ENCODE results near the gene TBL1X. TPM values are rescaled to one million over a fixed set of nuclear protein-coding genes. Genes with fewer than 3 reads are reported as not detected.

The TBL1X gene
- total RNA-seq, 6 experiments from 2014 or later = 18.0 to 40.7 (median 20.8) TPM

DNA sequence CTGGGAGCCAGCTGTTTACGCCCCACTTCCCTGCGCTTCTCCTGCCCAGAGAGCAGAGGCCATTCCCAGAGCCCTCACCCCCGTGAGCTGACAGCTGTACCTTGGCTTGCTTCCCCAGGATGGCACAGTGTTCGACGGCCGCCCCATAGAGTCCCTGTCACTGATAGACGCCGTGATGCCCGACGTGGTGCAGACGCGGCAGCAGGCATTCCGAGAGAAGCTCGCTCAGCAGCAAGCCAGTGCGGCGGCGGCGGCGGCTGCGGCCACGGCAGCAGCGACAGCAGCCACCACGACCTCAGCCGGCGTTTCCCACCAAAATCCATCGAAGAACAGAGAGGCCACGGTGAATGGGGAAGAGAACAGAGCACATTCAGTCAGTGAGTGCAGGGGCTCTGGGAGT is 223.0 kb downstream of the TBL1X start:
- intact Hi-C loops (cut with DNase I) = no loop called here
- 94% methylated on average over 22 of the region's 27 CpGs for WGBS (ENCODE audit: insufficient coverage, low coverage, low lambda C conversion rate, missing lambda C conversion rate)
- Histone ChIP-seq H3K27ac (no peak overlapping the region), H3K4me3 (no peak overlapping the region), H3K36me3 (no peaks in the 10 kb centered on the region), H3K9me3 (no peaks in the 10 kb centered on the region), H3K27me3 (no peaks in the 10 kb centered on the region), H3K4me1 (no peaks in the 10 kb centered on the region)
- no peak for ATAC-seq
- TF ChIP-seq, protein P1, sequence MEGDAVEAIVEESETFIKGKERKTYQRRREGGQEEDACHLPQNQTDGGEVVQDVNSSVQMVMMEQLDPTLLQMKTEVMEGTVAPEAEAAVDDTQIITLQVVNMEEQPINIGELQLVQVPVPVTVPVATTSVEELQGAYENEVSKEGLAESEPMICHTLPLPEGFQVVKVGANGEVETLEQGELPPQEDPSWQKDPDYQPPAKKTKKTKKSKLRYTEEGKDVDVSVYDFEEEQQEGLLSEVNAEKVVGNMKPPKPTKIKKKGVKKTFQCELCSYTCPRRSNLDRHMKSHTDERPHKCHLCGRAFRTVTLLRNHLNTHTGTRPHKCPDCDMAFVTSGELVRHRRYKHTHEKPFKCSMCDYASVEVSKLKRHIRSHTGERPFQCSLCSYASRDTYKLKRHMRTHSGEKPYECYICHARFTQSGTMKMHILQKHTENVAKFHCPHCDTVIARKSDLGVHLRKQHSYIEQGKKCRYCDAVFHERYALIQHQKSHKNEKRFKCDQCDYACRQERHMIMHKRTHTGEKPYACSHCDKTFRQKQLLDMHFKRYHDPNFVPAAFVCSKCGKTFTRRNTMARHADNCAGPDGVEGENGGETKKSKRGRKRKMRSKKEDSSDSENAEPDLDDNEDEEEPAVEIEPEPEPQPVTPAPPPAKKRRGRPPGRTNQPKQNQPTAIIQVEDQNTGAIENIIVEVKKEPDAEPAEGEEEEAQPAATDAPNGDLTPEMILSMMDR (IDR thresholded peaks at IDR 0.05) = no peak
- no peak for TF ChIP-seq POLR2A (IDR thresholded peaks at IDR 0.05)
- DNase-seq = no peak

DNA sequence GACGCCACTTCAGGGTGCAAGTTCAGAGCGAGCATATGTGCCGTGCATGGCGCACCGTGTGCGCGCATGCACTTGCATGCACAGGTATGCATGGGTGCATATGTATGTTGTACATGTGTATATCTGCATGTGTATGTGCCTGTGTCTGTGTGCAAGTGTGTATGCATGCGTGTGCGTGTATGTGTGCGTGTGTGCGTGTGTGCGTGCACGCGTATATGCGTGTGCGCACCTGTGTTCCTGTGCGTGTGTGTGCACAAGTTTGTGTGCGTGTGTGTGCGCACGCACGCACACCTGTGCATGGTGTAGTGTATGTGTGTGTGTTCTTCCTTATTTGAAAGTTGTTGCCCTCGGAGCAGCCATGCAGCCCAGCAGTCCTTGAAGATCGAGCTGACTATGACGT is 224.0 kb downstream of the TBL1X start:
- no peak for ATAC-seq
- Histone ChIP-seq H3K9me3 (no peaks in the 10 kb centered on the region), H3K4me1 (no peaks in the 10 kb centered on the region), H3K36me3 (peaks cover 0 to 9% (median 0%) of the 10 kb centered on the region in 4 donors), H3K4me3 (no peak overlapping the region), H3K27me3 (no peaks in the 10 kb centered on the region), H3K27ac (no peak overlapping the region)
- 91% methylated on average over 5 of the region's 24 CpGs for WGBS (ENCODE audit: insufficient coverage, low coverage, low lambda C conversion rate, missing lambda C conversion rate)
- DNase-seq = no peak
- no peak for TF ChIP-seq POLR2A (IDR thresholded peaks at IDR 0.05)
- TF ChIP-seq, protein P1 (IDR thresholded peaks at IDR 0.05) = no peak
- intact Hi-C loops (cut with DNase I) = no loop called here

DNA sequence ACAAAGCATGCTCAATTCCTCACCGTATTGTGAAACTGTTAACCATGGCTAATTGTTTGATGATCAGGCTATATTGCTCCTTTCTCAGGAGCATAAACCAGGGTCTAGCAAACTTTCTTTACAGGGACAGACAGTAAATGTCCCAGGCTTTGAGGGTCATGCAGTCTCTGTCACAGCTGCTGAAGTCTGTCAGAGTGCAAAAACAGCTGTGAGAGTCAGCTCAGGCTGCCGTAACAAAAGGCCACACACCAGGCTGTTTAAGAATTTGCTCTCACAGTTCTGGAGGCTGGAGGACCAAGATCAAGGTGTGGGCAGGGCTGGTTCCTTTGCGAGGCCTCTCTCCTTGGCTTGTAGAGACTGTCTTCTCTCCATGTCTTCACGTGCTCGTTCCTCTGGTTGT is 225.2 kb downstream of the TBL1X start:
- no peak for TF ChIP-seq POLR2A (IDR thresholded peaks at IDR 0.05)
- TF ChIP-seq, protein P1 (IDR thresholded peaks at IDR 0.05) = no peak
- 100% methylated on average over 1 of the region's 5 CpGs for WGBS (ENCODE audit: insufficient coverage, low coverage, low lambda C conversion rate, missing lambda C conversion rate)
- H3K27me3 ChIP-seq = no peaks in the 10 kb centered on the region
- DNase-seq (no peak), ATAC-seq (no peak)
- H3K36me3 ChIP-seq = peaks cover 0 to 10% (median under 1%) of the 10 kb centered on the region in 4 donors
- intact Hi-C loops (cut with DNase I) = no loop called here
- H3K27ac ChIP-seq = no peak overlapping the region
- no peak overlapping the region for H3K4me3 ChIP-seq
- no peaks in the 10 kb centered on the region for H3K9me3 ChIP-seq
- no peaks in the 10 kb centered on the region for H3K4me1 ChIP-seq

DNA sequence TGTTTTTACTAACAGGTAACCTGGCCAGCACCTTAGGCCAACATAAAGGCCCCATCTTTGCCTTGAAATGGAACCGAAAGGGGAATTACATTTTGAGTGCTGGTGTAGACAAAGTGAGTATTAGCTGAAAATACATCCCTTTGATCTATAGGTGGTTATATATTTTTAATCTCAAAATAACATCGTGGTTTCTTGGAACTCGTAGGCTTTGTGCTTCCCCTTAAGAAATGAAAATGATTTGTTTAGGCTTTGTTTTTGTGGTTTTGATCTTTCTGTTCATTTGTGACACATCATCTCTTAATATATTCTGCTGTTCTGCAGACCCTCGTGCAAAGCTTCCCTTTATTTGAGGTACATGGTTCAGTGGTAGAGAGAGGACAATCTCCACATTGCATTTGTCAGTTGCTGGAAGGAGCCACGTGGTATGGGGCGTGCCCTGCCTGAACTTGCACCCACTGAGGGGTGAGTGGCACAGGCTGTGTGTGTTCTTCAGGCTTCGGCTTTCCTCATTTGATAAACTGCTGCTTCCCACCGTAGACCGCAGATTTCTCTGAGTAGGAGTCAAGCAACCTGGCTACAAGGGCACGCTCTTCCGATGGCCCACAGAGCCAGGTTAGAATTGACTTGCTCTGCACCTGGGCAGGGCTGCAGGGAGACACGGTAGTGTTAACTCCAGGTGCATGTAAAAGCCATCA is 228.6 kb downstream of the TBL1X start:
- Histone ChIP-seq H3K27ac (no peak overlapping the region), H3K27me3 (no peaks in the 10 kb centered on the region), H3K4me1 (no peaks in the 10 kb centered on the region), H3K4me3 (no peak overlapping the region), H3K36me3 (peaks cover 0 to 10% (median 3%) of the 10 kb centered on the region in 4 donors), H3K9me3 (no peaks in the 10 kb centered on the region)
- 73% methylated on average over 5 of the region's 12 CpGs for WGBS (ENCODE audit: insufficient coverage, low coverage, low lambda C conversion rate, missing lambda C conversion rate)
- intact Hi-C loops (cut with DNase I) = no loop called here
- ATAC-seq = no peak
- no peak for DNase-seq
- no peak for TF ChIP-seq POLR2A (IDR thresholded peaks at IDR 0.05)
- TF ChIP-seq, protein P1 (IDR thresholded peaks at IDR 0.05) = no peak
